B cell (primary cell): ENCODE data around the gene MUC20. TPM values are rescaled to one million over a fixed set of nuclear protein-coding genes. Genes with fewer than 3 reads are reported as not detected.

Experiments used
- ATAC-seq: fragments of 200-7000 bp; cut with Tn5 transposase; one replicate; pipeline ENCODE4 v1.10.0; 2021; ENCODE audit warnings: low read depth, mild to moderate bottlenecking, moderate number of reproducible peaks, moderate library complexity
- CTCF ChIA-PET: fragments of 350-600 bp; sonication (Branson Sonifier 250); formaldehyde crosslinking; loops from one replicate; lab custom pipeline; 2021; ENCODE audit warnings: antibody characterized with exemption, inconsistent platforms; lab: Charles Lee
- POLR2A ChIA-PET: fragments of 350-600 bp; sonication (Branson Sonifier 250); formaldehyde crosslinking; loops from one replicate; lab custom pipeline; 2021; ENCODE audit warnings: antibody characterized with exemption; lab: Charles Lee
- DNase-seq: peaks from one replicate; pipeline ENCODE4 v3.0.0; 2013
- H2AFZ ChIP-seq: 2 replicates; pipeline ENCODE4 v1.6.1; 2012; ENCODE audit warnings: mild to moderate bottlenecking, low read depth, low read length; ENCODE audit not compliant: insufficient read depth, poor library complexity, severe bottlenecking
- H3K27ac ChIP-seq, 2 donors: 1 replicate in 1 of 2; 2 replicates in 1 of 2; pipeline ENCODE4 v1.5.1; 2012 to 2013; ENCODE audit warnings: low read length in 2 of 2, mild to moderate bottlenecking in 2 of 2, moderate library complexity in 1 of 2
- H3K27me3 ChIP-seq, 4 experiments: fragments of 200-600 bp in 1 of 4; sonication (generic) in 1 of 4; replicated peaks in 1 of 4; 1 replicate in 2 of 4; 2 replicates in 2 of 4; pipeline versions ENCODE4 v1.6.1 to v1.7.0; 2013 to 2016; ENCODE audit warnings: low read length in 3 of 4, mild to moderate bottlenecking in 2 of 4, mixed read lengths in 1 of 4, moderate library complexity in 1 of 4; ENCODE audit not compliant: insufficient read depth in 4 of 4, control insufficient read depth in 3 of 4; ENCODE audit errors: control extremely low read depth in 1 of 4
- H3K36me3 ChIP-seq, 2 experiments: replicated peaks in 1 of 2; 1 replicate in 1 of 2; 2 replicates in 1 of 2; pipeline versions ENCODE4 v1.6.1 to v1.7.1; 2013; ENCODE audit warnings: low read length in 1 of 2; ENCODE audit not compliant: insufficient read depth in 2 of 2, control insufficient read depth in 1 of 2; ENCODE audit errors: control extremely low read depth in 1 of 2, extremely low read depth in 1 of 2
- H3K4me1 ChIP-seq, 2 donors: fragments of 200-600 bp in 1 of 2; sonication (generic) in 1 of 2; 1 replicate in 1 of 2; 2 replicates in 1 of 2; pipeline versions ENCODE4 v1.5.1 to v1.6.1; 2013 to 2017; ENCODE audit warnings: low read length in 2 of 2; ENCODE audit not compliant: control insufficient read depth in 2 of 2, insufficient read depth in 2 of 2
- H3K4me2 ChIP-seq: replicated peaks from 2 replicates; pipeline ENCODE3; 2012; ENCODE audit warnings: mild to moderate bottlenecking, low read depth, low read length; ENCODE audit not compliant: poor library complexity, severe bottlenecking
- H3K4me3 ChIP-seq, 5 experiments: fragments of 200-600 bp in 1 of 5; sonication (generic) in 1 of 5; 1 replicate in 3 of 5; 2 replicates in 2 of 5; pipeline versions ENCODE4 v1.5.1 to v1.7.0; 2011 to 2016; ENCODE audit warnings: low read length in 4 of 5, mild to moderate bottlenecking in 4 of 5, low read depth in 2 of 5, control low read depth in 1 of 5, moderate library complexity in 1 of 5; ENCODE audit not compliant: insufficient read depth in 1 of 5; ENCODE audit errors: control extremely low read depth in 1 of 5, extremely low read depth in 1 of 5
- H3K79me2 ChIP-seq: fragments of 200-600 bp; sonication (generic); one replicate; pipeline ENCODE4 v1.6.0; 2016; ENCODE audit warnings: low read length; ENCODE audit not compliant: control insufficient read depth, insufficient read depth
- H3K9ac ChIP-seq: fragments of 200-600 bp; sonication (generic); 2 replicates; pipeline ENCODE4 v1.6.1; 2017; ENCODE audit warnings: mild to moderate bottlenecking, low read length, moderate library complexity
- H3K9me3 ChIP-seq, 3 donors: one replicate each; pipeline versions ENCODE4 v1.6.1 to v1.7.1; 2013; ENCODE audit warnings: low read length in 2 of 3; ENCODE audit not compliant: control insufficient read depth in 2 of 3, insufficient read depth in 1 of 3; ENCODE audit errors: control extremely low read depth in 1 of 3
- H4K20me1 ChIP-seq: 2 replicates; pipeline ENCODE4 v1.6.0; 2012; ENCODE audit warnings: mild to moderate bottlenecking, low read length; ENCODE audit not compliant: insufficient read depth, control insufficient read depth, poor library complexity, severe bottlenecking
- H3K27ac Mint-ChIP-seq: one replicate; pipeline ENCODE4 v1.8.0; 2021; ENCODE audit warnings: mixed read lengths
- H3K27me3 Mint-ChIP-seq: one replicate; pipeline ENCODE4 v1.8.0; 2021; ENCODE audit warnings: mixed read lengths
- H3K4me1 Mint-ChIP-seq: one replicate; pipeline ENCODE4 v1.8.0; 2021; ENCODE audit warnings: mixed read lengths
- H3K4me3 Mint-ChIP-seq: one replicate; pipeline ENCODE4 v1.8.0; 2021; ENCODE audit warnings: mixed read lengths
- H3K9me3 Mint-ChIP-seq: one replicate; pipeline ENCODE4 v1.8.0; 2022; ENCODE audit warnings: mixed read lengths; ENCODE audit not compliant: insufficient read depth
- EZH2 ChIP-seq: IDR thresholded peaks from 2 replicates; pipeline ENCODE4 v1.6.1; 2012; ENCODE audit warnings: borderline replicate concordance, low read depth, mild to moderate bottlenecking, moderate library complexity, low read length; ENCODE audit not compliant: insufficient read depth, poor library complexity, severe bottlenecking
- WGBS: methylation state at CpG from one replicate; pipeline ENCODE4 v1.1.5; 2013; ENCODE audit warnings: missing lambda C conversion rate; ENCODE audit not compliant: insufficient coverage; 5-methylcytosine and 5-hydroxymethylcytosine counted together
- intact Hi-C: fragments of 100-400 bp; cut with micrococcal nuclease; formaldehyde crosslinking; loops from one replicate; pipeline ENCODE4 v1.10.0; 2022
- polyA plus RNA-seq: library from polyadenylated mRNA; depleted of rRNA; stranded (reverse); fragments of >200 nt; gene quantifications from 2 replicates; pipeline ENCODE4 v1.2.3, GENCODE V29; 2012
- total RNA-seq, 2 donors: library from RNA; stranded (reverse); fragments of 120-200 nt in 1 of 2; gene quantifications; 1 replicate in 1 of 2; 2 replicates in 1 of 2; pipeline versions ENCODE4 v1.2.3 to v1.2.4, GENCODE V29; 2013 to 2022
- TF ChIP-seq, protein P1 (sequence below): fragments of 200-600 bp; IDR thresholded peaks from one replicate; pipeline ENCODE4 v1.8.0; 2022; ENCODE audit warnings: antibody characterized with exemption, mild to moderate bottlenecking

MUC20 gene
- total and polyA plus RNA-seq, 2 donors (not counting 1 experiment from before 2014, with no cell fraction given), result 11.0 to 15.6 TPM

DNA sequence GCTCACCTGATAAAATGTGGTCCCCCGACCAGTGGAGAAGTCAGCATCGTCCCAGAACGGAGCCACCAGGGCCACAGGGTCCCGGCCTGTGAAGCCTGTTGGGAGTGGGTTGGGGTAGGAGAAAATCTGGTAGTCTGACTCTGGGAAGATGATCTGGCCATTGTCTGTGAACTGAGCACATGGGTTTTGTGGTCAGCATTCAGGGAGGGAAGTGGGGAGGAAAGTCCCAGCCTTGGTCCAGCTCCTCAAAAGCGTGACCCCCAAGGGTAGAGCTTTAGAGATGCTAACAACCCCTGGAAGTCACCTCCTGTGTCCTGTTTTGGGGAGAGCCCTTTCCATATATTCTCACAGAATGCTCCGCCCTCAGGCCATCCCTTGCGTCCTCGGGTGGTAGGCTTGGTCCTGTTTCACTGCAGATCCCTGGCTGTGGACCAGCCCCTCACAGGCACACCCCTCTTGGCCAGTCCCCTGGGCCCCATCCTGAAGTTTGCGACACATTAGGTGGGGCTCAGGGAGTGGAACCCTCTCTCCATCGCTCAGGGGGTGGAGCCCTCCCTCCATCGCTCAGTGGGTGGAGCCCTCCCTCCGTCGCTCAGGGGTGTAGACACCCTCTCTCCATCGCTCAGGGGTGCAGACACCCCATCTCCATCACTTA lies 51.0 kb downstream of the MUC20 start:
- Histone ChIP-seq H3K9me3 (peaks cover 0 to 11% (median 0%) of the 10 kb centered on the region in 3 donors), H2AFZ (no peak overlapping the region), H3K79me2 (no peaks in the 10 kb centered on the region), H3K4me1 (no peaks in the 10 kb centered on the region), H3K27me3 (no peaks in the 10 kb centered on the region), H3K36me3 (no peaks in the 10 kb centered on the region), H3K4me2 (no peak overlapping the region), H3K27ac (no peak overlapping the region), H4K20me1 (no peaks in the 10 kb centered on the region), H3K4me3 (no peak overlapping the region), H3K9ac (no peak overlapping the region)
- intact Hi-C loops, result no loop called here
- ChIA-PET POLR2A (no interaction called here), CTCF (no interaction called here)
- Mint-ChIP-seq H3K4me3 (no peak overlapping the region), H3K27ac (no peak overlapping the region), H3K9me3 (peaks cover 4% of the 10 kb centered on the region), H3K4me1 (no peaks in the 10 kb centered on the region), H3K27me3 (no peaks in the 10 kb centered on the region)
- TF ChIP-seq, protein P1, sequence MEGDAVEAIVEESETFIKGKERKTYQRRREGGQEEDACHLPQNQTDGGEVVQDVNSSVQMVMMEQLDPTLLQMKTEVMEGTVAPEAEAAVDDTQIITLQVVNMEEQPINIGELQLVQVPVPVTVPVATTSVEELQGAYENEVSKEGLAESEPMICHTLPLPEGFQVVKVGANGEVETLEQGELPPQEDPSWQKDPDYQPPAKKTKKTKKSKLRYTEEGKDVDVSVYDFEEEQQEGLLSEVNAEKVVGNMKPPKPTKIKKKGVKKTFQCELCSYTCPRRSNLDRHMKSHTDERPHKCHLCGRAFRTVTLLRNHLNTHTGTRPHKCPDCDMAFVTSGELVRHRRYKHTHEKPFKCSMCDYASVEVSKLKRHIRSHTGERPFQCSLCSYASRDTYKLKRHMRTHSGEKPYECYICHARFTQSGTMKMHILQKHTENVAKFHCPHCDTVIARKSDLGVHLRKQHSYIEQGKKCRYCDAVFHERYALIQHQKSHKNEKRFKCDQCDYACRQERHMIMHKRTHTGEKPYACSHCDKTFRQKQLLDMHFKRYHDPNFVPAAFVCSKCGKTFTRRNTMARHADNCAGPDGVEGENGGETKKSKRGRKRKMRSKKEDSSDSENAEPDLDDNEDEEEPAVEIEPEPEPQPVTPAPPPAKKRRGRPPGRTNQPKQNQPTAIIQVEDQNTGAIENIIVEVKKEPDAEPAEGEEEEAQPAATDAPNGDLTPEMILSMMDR, result no peak
- no peak for TF ChIP-seq EZH2
- 87% methylated on average over 5 of the region's 14 CpGs for whole genome bisulfite sequencing
- DNase-seq (no peak), ATAC-seq (no peak)

DNA sequence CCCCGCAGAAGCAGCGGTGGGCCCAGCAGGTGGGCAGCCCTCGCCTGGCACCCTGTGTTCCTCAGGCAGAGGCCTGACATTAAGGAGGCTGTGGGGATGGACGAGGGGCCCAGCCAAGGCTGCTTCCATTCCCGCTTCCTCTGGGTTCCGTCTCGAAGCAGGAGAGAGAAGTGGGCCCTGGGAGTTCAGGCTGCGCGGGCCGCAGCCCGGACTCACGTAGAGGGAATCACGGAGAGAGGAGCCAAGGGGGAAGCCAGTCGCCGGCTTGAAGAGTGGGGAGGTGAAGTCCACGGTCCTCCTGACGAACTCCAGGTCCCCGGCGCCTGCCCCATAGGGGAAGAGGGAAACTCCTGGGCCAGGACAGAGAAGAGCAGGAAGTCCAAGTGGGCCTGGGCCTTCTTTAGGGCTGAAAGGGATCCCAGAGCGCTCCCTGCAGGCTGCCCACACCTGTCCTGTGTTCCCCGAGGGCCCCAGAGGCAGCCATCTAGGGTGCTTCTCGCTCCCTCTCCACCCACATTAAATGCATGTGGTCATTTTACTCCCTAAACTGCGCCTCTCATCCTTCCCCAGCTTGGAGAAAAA lies 53.3 kb downstream of the MUC20 start:
- no peak overlapping the region for H3K9ac ChIP-seq
- H3K36me3 ChIP-seq, result no peaks in the 10 kb centered on the region
- H3K4me3 Mint-ChIP-seq, result no peak overlapping the region
- 90% methylated on average over 23 of the region's 23 CpGs for WGBS
- no peak overlapping the region for H2AFZ ChIP-seq
- ATAC-seq, result no peak
- no peaks in the 10 kb centered on the region for H3K79me2 ChIP-seq
- H3K9me3 Mint-ChIP-seq, result no peaks in the 10 kb centered on the region
- no peaks in the 10 kb centered on the region for H3K27me3 ChIP-seq
- no peaks in the 10 kb centered on the region for H3K27me3 Mint-ChIP-seq
- H3K4me1 ChIP-seq, result no peaks in the 10 kb centered on the region
- ChIA-PET POLR2A (no interaction called here), CTCF (no interaction called here)
- H3K4me1 Mint-ChIP-seq, result no peaks in the 10 kb centered on the region
- H3K9me3 ChIP-seq, result peaks cover 0 to 11% (median 0%) of the 10 kb centered on the region in 3 donors
- intact Hi-C loops, result no loop called here
- no peaks in the 10 kb centered on the region for H4K20me1 ChIP-seq
- no peak overlapping the region for H3K27ac ChIP-seq
- no peak overlapping the region for H3K27ac Mint-ChIP-seq
- TF ChIP-seq EZH2, result no peak
- TF ChIP-seq, protein P1, result no peak
- H3K4me3 ChIP-seq, result no peak overlapping the region
- no peak for DNase-seq
- H3K4me2 ChIP-seq, result no peak overlapping the region
